Hair follicular keratinocyte (primary cell): Measurements from ENCODE around the gene PJVK. TPM values are rescaled to one million over a fixed set of nuclear protein-coding genes. Genes with fewer than 3 reads are reported as not detected.

Experiments used
- total RNA-seq: library from RNA; depleted of rRNA; stranded (reverse); fragments of >200 nt; gene quantifications from 2 replicates; pipeline ENCODE4 v1.2.3, GENCODE V29; 2015

PJVK gene
- 0.53 and 0.62 TPM in 2 replicates for total RNA-seq

GRCh38 chr2:178450774-178451525 lies at the start of gene PJVK, which contains the start of gene PRKRA:
PJVK (plus strand) TSS chr2:178451378; CDS start chr2:178453410, 2,032 bp downstream.
PRKRA (minus strand) TSS chr2:178451175; CDS start chr2:178451030, 145 bp downstream.

GRCh38 chr2:178478439-178479274 lies 27.5 kb downstream of the PJVK start, which contains the start of gene FKBP7:
FKBP7 (minus strand) TSS chr2:178478600; CDS start chr2:178478499, 101 bp downstream.

GRCh38 chr2:178480227-178481181 lies 29.3 kb downstream of the PJVK start, which contains the start of gene PLEKHA3:
PLEKHA3 (plus strand) TSS chr2:178480457; CDS start chr2:178480870, 413 bp downstream.

Other genes with a start within 250 kb of the PJVK start
- 60.8 and 64.0 TPM in 2 replicates for gene PRKRA, start 203 bp upstream of the PJVK start, total RNA-seq
- gene FKBP7, start 27.2 kb downstream of the PJVK start, total RNA-seq = 1.1 and 2.0 TPM in 2 replicates
- 2.0 and 2.1 TPM in 2 replicates for gene PLEKHA3, start 29.1 kb downstream of the PJVK start, total RNA-seq